ENCODE measurements around the gene MELTF. TPM values are rescaled to one million over a fixed set of nuclear protein-coding genes. Genes with fewer than 3 reads are reported as not detected.

MELTF gene
- total and polyA plus RNA-seq, 2 of the 13 experiments (the other 11 are each of a cell fraction or from before 2014, with no cell fraction given), result 3.2 to 7.5 TPM

- TF ChIP-seq ATF3 (CRISPR knock-in tag; IDR thresholded peaks at IDR 0.05), result no peak
- TF ChIP-seq BCL6 (CRISPR knock-in tag; IDR thresholded peaks at IDR 0.05), result peak; percentile 38; the same call in 1 of the 2 replicates
- peak; percentile 24; the same call in 1 of the 2 replicates for TF ChIP-seq ATF2 (CRISPR knock-in tag; IDR thresholded peaks at IDR 0.05)
- no peak for TF ChIP-seq CERS6 (CRISPR knock-in tag; IDR thresholded peaks at IDR 0.05)
- TF ChIP-seq ZNF567 (CRISPR knock-in tag; IDR thresholded peaks at IDR 0.05; ENCODE audit: borderline replicate concordance), result no peak
- no peak for TF ChIP-seq ZNF317 (CRISPR knock-in tag; IDR thresholded peaks at IDR 0.05)
- no peak for TF ChIP-seq JDP2 (CRISPR knock-in tag; IDR thresholded peaks at IDR 0.05; ENCODE audit: borderline replicate concordance)
- TF ChIP-seq ZFP91 (CRISPR knock-in tag; IDR thresholded peaks at IDR 0.05; ENCODE audit: borderline replicate concordance), result no peak; the same call in 1 of the 2 replicates
- TF ChIP-seq SOX5 (CRISPR knock-in tag; IDR thresholded peaks at IDR 0.05; ENCODE audit: borderline replicate concordance), result peak; percentile 54; the same call in 1 of the 2 replicates
- TF ChIP-seq GMEB2 (CRISPR knock-in tag; IDR thresholded peaks at IDR 0.05; ENCODE audit: low read depth), result no peak
- no peak for TF ChIP-seq KAT2B (IDR thresholded peaks at IDR 0.05; ENCODE audit: borderline replicate concordance, low read depth, low read length)
- TF ChIP-seq MEIS1 (CRISPR knock-in tag; IDR thresholded peaks at IDR 0.05; ENCODE audit: borderline replicate concordance), result no peak
- no peak for TF ChIP-seq EHMT2 (IDR thresholded peaks at IDR 0.05; ENCODE audit: borderline replicate concordance, low read depth, low read length)
- no peak for TF ChIP-seq THAP8 (CRISPR knock-in tag; IDR thresholded peaks at IDR 0.05; ENCODE audit: borderline replicate concordance)
- TF ChIP-seq ZBTB46 (CRISPR knock-in tag; IDR thresholded peaks at IDR 0.05; ENCODE audit: borderline replicate concordance), result no peak
- no peak for TF ChIP-seq PLRG1 (conservative IDR thresholded peaks at IDR 0.05)
- no peak for TF ChIP-seq ZNF557 (CRISPR knock-in tag; IDR thresholded peaks at IDR 0.05)
Observed at GRCh38 chr3:196981657-196982056, 48.0 kb downstream of the MELTF start (continued).

All from HepG2 (cell line).